ENCODE measurements around the gene CLK2.

The CLK2 gene

DNA sequence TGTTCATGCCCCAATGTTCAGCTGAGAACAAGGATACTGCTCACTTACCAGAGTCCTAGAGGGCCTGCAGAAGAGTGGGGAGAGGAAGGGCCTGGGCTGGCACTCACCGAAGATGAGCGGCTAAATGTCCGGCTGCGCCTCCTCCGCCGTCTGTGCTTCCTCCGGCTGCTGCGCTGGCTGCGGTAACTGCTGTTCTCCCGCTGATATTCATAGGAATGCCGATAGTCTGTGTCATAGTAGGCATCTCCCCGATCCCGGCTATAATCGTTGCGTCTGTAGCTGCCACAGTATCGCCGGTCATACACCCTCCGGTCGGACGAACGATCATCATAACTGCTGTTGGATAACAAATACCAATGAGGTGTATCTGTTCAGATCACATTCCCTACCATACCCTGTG lies 3.9 kb downstream of the CLK2 start:
- TF ChIP-seq, protein P1, sequence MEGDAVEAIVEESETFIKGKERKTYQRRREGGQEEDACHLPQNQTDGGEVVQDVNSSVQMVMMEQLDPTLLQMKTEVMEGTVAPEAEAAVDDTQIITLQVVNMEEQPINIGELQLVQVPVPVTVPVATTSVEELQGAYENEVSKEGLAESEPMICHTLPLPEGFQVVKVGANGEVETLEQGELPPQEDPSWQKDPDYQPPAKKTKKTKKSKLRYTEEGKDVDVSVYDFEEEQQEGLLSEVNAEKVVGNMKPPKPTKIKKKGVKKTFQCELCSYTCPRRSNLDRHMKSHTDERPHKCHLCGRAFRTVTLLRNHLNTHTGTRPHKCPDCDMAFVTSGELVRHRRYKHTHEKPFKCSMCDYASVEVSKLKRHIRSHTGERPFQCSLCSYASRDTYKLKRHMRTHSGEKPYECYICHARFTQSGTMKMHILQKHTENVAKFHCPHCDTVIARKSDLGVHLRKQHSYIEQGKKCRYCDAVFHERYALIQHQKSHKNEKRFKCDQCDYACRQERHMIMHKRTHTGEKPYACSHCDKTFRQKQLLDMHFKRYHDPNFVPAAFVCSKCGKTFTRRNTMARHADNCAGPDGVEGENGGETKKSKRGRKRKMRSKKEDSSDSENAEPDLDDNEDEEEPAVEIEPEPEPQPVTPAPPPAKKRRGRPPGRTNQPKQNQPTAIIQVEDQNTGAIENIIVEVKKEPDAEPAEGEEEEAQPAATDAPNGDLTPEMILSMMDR (IDR thresholded peaks at IDR 0.05), result no peak

DNA sequence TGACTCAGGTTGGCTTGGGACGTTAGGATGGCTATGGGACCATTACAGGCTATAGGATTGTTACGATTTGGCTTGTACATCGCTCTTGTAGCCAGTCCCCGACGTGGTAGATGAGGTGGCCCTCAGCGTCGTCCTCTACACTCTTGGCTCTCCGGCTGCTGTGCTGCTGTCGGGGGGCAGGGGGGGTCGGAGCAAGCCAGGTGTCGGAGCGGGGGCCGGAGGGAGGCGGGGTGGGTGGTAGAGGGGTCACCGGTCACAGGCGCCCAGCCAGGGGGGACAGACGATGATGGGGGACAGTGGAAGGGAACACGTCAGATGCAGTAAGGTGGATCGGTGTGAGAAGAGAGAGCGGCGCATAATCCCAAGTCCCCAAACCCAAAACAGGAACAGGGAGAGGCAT lies 4.7 kb downstream of the CLK2 start:
- TF ChIP-seq, protein P1 (IDR thresholded peaks at IDR 0.05), result no peak

DNA sequence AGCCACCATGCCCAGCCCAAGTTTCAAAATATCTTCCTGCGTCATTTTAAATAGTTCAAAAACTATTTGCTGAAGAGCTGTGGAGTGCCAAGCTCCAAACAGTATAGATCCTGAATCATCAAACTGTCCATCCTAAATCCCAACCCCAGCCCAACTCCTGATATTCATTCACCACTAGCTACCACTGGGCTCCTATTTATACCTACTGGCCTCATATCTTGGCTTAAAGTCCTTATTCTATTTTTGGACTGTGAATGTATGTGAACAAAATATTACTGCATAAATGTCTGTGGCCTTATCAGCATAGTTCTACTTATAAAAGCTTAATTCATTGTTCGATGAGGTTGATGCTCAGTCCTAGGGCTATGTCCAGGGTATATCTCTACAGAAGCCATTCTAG lies 5.9 kb downstream of the CLK2 start:
- TF ChIP-seq, protein P1 (IDR thresholded peaks at IDR 0.05), result no peak

DNA sequence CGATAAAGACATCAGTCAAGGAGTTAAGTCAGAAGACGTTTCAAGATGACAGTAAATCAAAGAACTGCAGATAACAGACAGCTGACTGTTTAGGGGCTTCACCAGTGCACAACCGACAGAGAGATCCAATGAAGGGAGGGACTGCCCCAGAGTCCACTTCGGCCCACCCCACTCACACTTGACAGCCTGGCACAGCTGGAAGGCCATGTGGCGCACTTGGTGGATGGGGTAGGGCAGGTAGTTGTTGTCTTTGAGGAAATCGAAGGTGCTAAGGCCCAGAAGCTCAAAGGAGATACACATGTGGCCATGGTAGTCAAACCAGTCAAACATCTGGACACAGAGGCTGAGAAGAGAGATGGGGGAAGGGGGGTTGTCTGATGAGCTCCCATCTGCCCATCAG lies 6.8 kb downstream of the CLK2 start:
- TF ChIP-seq, protein P1 (IDR thresholded peaks at IDR 0.05), result no peak

DNA sequence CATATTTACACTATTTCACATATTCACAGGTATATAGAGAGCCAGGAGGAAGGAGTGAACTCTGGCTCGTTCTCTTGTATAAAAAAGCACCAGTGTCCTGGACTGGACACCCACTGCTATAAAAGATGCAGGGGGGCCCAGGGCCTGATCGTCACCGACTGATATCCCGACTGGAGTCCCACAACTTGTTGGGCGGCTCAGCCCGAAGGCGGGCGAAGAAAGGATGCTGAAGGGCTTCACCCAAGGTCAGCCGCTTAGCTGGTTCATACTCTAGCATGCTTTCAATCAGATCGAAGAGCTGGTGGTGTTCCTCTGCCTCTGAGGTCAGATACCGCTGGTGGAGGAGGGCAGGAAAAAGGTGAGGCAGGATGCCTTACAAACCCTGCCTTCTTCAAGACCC lies 10.2 kb downstream of the CLK2 start:
- TF ChIP-seq, protein P1 (IDR thresholded peaks at IDR 0.05), result no peak

DNA sequence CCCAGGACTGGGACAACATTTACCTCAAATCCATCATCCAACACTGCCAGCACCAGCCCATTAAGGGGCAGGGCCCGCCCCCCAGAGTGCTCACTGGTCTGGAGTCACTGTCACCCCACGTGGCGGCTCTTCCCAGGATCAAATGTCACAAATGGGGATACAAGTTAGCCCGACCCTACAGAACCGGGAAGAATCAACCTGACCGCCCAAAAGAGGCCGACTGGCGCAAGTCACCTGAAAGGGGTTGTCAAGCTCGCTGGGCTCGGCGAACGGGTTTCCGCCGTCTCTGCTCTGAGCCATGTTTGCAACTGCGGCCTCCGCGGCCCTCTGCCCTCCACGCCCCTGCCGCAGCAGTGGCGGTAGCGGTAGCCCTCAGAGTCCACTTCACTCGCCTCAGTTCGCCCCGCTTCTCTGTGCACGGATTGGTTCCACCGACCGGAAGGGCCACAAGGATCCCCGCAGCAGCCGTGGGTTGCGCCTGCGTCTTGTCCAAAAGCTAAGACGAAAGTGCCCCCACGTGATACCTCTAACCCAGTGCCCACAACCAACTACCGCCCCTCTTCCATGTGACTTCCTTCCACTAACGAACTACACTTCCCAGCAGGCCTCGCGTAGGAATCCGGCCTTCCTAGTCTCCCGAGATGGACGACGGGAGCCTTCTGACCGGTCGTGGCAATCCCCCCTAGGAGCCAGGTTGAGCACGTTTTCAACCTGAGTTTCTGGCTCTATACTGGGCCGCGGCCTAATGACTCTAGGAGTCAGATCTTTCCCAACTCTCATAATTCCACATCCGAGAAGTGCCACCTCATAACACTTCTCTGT lies 11.2 kb downstream of the CLK2 start, which contains the start of gene SCAMP3:
SCAMP3 (minus strand) TSS at position 509 of the 822 bp plus-strand sequence; CDS start at position 300, 209 bp downstream.
- TF ChIP-seq, protein P1 (IDR thresholded peaks at IDR 0.05), result no peak

DNA sequence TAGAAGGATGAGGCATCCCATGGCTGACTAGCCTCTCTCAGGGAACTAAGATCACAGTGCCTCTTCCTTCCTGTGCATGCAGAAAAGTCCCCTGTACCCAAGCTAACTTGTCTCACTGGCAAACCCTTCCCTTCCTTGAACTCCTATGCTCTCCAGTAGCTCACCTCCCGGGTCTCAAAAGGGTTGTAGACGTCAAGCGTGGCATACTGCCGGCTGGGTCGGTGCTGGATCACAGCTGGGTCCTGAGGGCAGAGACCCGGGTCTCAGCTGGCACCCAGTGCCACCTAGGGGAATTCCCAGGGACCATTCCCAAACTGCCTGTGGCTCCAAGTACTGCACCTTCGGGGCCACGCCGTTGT lies 11.8 kb downstream of the CLK2 start:
- TF ChIP-seq, protein P1 (IDR thresholded peaks at IDR 0.05), result no peak
